Upper lobe of left lung (tissue), 4 donors: ENCODE data around the gene ORAI2.

Experiments
- POLR2AphosphoS5 ChIP-seq, 2 donors: sonication (generic); formaldehyde crosslinking; IDR thresholded peaks; one replicate each; pipeline ENCODE4 v1.5.1; 2017; ENCODE audit warnings: antibody characterized with exemption in 2 of 2
- TF ChIP-seq, protein P1 (sequence below), 6 experiments: fragments of 450-650 bp in 4 of 6; fragments of 200-600 bp in 2 of 6; sonication (generic) in 2 of 6; IDR thresholded peaks; one replicate each; pipeline ENCODE4 v1.5.1; 2016 to 2019; ENCODE audit warnings: antibody characterized with exemption in 6 of 6

DNA sequence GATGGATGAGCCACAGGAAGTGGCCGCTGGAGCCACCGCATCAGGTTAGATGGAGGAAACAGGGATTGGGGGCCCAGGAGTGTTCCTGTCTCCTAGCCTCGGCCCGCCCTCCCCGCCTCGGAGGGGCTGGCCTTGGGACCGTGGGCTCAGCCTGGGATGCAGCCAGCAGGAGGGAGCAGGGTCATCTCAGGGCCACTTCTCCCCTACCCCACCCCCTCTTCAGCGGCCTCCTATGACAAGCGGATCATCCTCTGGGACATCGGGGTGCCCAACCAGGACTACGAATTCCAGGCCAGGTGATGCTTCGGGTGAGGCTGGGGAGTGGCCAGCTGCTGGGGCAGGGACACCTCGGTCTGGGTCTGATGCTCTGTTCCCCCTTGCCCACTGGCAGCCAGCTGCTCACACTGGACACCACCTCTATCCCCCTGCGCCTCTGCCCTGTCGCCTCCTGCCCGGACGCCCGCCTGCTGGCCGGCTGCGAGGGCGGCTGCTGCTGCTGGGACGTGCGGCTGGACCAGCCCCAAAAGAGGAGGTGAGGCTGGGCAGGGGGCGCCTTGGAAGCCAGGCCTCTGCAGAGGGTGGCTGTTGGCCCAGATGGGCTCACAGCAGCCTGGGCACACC lies 36.1 kb downstream of the ORAI2 start:
- no peak for TF ChIP-seq POLR2AphosphoS5 (IDR thresholded peaks at IDR 0.05)
- TF ChIP-seq, protein P1, sequence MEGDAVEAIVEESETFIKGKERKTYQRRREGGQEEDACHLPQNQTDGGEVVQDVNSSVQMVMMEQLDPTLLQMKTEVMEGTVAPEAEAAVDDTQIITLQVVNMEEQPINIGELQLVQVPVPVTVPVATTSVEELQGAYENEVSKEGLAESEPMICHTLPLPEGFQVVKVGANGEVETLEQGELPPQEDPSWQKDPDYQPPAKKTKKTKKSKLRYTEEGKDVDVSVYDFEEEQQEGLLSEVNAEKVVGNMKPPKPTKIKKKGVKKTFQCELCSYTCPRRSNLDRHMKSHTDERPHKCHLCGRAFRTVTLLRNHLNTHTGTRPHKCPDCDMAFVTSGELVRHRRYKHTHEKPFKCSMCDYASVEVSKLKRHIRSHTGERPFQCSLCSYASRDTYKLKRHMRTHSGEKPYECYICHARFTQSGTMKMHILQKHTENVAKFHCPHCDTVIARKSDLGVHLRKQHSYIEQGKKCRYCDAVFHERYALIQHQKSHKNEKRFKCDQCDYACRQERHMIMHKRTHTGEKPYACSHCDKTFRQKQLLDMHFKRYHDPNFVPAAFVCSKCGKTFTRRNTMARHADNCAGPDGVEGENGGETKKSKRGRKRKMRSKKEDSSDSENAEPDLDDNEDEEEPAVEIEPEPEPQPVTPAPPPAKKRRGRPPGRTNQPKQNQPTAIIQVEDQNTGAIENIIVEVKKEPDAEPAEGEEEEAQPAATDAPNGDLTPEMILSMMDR (IDR thresholded peaks at IDR 0.05), result no peak
